ENCODE measurements around the gene PARP16. TPM values are rescaled to one million over a fixed set of nuclear protein-coding genes. Genes with fewer than 3 reads are reported as not detected.
A peak's percentile ranks its signal among the peaks of the same experiment; 100 is the strongest.

PARP16 gene
- total RNA-seq, 1 donor from 2014 or later: 12.8 TPM

DNA sequence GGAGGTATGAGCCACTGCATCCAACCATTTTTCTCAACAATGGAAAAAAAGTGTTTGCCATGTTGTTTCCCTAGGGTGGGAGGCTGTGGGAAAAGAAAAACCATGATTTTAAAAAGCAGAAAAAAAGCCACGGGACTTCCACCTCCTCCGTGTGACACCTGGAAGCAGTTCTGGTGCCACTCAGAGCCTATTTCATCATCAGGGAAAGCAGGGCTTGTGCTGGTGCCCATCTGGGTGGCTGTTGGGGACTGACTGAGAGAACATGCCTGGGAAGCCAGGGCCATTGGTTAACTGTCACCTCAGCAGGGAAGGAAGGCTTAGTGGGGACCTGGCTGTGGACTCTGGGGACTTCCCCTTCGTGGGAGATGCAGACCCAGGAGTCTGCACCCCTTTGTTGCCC, 25.1 kb upstream of the PARP16 start:
- Histone ChIP-seq H3K27ac (no peak overlapping the region), H3K4me3 (no peak overlapping the region), H3K27me3 (no peaks in the 10 kb centered on the region), H3K4me1 (peaks cover 10% of the 10 kb centered on the region), H3K9me3 (no peaks in the 10 kb centered on the region), H3K36me3 (no peaks in the 10 kb centered on the region)
- TF ChIP-seq, protein P1, sequence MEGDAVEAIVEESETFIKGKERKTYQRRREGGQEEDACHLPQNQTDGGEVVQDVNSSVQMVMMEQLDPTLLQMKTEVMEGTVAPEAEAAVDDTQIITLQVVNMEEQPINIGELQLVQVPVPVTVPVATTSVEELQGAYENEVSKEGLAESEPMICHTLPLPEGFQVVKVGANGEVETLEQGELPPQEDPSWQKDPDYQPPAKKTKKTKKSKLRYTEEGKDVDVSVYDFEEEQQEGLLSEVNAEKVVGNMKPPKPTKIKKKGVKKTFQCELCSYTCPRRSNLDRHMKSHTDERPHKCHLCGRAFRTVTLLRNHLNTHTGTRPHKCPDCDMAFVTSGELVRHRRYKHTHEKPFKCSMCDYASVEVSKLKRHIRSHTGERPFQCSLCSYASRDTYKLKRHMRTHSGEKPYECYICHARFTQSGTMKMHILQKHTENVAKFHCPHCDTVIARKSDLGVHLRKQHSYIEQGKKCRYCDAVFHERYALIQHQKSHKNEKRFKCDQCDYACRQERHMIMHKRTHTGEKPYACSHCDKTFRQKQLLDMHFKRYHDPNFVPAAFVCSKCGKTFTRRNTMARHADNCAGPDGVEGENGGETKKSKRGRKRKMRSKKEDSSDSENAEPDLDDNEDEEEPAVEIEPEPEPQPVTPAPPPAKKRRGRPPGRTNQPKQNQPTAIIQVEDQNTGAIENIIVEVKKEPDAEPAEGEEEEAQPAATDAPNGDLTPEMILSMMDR (IDR thresholded peaks at IDR 0.05): no peak
- no peak for TF ChIP-seq POLR2AphosphoS5 (IDR thresholded peaks at IDR 0.05; ENCODE audit: insufficient read depth in 1 of 2, low read depth in 1 of 2)
- no peak for TF ChIP-seq POLR2A (IDR thresholded peaks at IDR 0.05)
- no peak for DNase-seq (ENCODE audit: extremely low spot score in 2 of 2)
- intact Hi-C loops (cut with DNase I): no loop called here

DNA sequence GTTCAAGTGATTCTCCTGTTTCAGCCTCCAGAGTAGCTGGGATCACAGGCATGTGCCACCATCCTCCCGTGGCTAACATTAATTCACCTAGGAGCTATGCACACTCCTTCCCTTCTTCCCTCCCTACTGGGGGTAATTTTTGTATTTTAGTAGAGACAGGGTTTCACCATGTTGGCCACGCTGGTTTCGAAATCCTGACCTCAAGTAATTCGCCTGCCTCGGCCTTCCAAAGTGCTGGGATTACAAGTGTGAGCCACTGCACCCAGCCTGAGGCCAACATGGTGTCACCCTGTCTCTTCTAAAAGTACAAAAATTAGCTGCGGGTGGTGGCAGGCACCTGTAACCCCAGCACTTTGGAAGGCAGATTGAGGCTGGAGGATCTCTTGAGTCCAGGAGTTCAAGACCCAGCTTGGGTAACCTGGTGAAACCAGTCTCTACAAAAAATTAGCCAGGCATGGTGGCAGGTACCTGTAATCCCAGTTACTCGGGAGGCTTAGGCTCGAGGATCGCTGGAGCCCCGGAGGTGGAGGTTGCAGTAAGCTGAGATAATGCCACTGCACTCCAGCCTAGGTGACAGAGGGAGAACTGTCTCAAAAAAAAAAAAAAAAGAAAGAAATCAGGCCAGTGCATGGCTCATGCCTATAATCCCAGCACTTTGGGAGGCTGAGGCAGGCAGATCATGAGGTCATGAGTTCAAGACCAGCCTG, 23.9 kb upstream of the PARP16 start:
- Histone ChIP-seq H3K4me1 (peaks cover 10% of the 10 kb centered on the region), H3K27ac (peak overlapping the region; percentile 49), H3K4me3 (no peak overlapping the region), H3K27me3 (no peaks in the 10 kb centered on the region), H3K36me3 (no peaks in the 10 kb centered on the region), H3K9me3 (no peaks in the 10 kb centered on the region)
- TF ChIP-seq, protein P1 (IDR thresholded peaks at IDR 0.05): no peak
- TF ChIP-seq POLR2A (IDR thresholded peaks at IDR 0.05): no peak
- no peak for TF ChIP-seq POLR2AphosphoS5 (IDR thresholded peaks at IDR 0.05; ENCODE audit: insufficient read depth in 1 of 2, low read depth in 1 of 2)
- intact Hi-C loops (cut with DNase I): no loop called here
- no peak for DNase-seq (ENCODE audit: extremely low spot score in 2 of 2)

GRCh38 chr15:65309882-65310418, 23.3 kb upstream of the PARP16 start:
- H3K9me3 ChIP-seq: no peaks in the 10 kb centered on the region
- no peak overlapping the region for H3K4me3 ChIP-seq
- TF ChIP-seq POLR2AphosphoS5 (IDR thresholded peaks at IDR 0.05; ENCODE audit: insufficient read depth in 1 of 2, low read depth in 1 of 2) (no peak), POLR2A (IDR thresholded peaks at IDR 0.05) (no peak)
- TF ChIP-seq, protein P1 (IDR thresholded peaks at IDR 0.05): no peak
- H3K27me3 ChIP-seq: no peaks in the 10 kb centered on the region
- no peak for DNase-seq (ENCODE audit: extremely low spot score in 2 of 2)
- intact Hi-C loops (cut with DNase I): no loop called here
- peak overlapping the region; percentile 49 for H3K27ac ChIP-seq
- peaks cover 15% of the 10 kb centered on the region for H3K4me1 ChIP-seq
- no peaks in the 10 kb centered on the region for H3K36me3 ChIP-seq

DNA sequence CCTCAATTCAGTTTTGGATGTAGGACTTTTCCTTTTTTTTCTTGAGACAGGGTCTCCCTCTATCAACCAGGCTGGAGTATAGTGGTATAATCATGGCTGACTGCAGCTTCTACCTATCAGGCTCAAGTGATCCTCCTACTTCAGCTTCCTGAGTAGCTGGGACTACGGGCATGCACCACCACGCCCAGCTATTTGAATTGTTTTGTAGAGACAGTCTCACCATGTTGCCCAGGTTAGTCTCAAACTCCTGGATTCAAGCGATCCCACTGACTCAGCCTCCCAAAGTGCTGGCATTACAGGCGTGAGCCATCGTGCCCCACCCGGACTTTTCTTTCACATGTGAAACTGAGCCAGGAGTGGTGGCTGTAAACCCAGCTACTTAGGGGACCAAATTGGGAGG, 21.3 kb upstream of the PARP16 start:
- no peaks in the 10 kb centered on the region for H3K27me3 ChIP-seq
- H3K4me3 ChIP-seq: no peak overlapping the region
- H3K27ac ChIP-seq: no peak overlapping the region
- TF ChIP-seq, protein P1 (IDR thresholded peaks at IDR 0.05): no peak
- TF ChIP-seq POLR2A (IDR thresholded peaks at IDR 0.05): no peak
- no peak for TF ChIP-seq POLR2AphosphoS5 (IDR thresholded peaks at IDR 0.05; ENCODE audit: insufficient read depth in 1 of 2, low read depth in 1 of 2)
- intact Hi-C loops (cut with DNase I): no loop called here
- no peaks in the 10 kb centered on the region for H3K9me3 ChIP-seq
- peaks cover 21% of the 10 kb centered on the region for H3K4me1 ChIP-seq
- no peaks in the 10 kb centered on the region for H3K36me3 ChIP-seq
- DNase-seq (ENCODE audit: extremely low spot score in 2 of 2): no peak

DNA sequence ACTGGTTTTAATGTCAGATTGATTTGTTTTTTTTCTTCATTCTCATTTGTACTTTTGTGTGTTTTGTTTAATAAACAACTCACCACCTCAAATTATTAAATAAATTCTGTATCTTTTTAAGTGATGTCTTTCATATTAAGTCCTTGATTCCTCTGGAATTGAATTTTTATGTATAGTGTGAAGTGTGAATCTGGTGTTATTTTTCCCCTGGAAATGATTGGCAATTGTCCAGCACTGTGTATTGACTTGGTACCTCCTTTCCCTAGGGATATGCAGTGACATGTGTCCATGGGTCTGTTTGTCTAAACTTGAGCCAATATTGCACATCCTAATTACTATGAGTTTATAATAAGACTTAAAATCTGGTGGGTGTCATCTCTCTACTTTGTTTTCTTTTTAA, 19.9 kb upstream of the PARP16 start:
- intact Hi-C loops (cut with DNase I): no loop called here
- H3K36me3 ChIP-seq: no peaks in the 10 kb centered on the region
- H3K9me3 ChIP-seq: no peaks in the 10 kb centered on the region
- H3K4me3 ChIP-seq: no peak overlapping the region
- H3K27ac ChIP-seq: no peak overlapping the region
- no peak for DNase-seq (ENCODE audit: extremely low spot score in 2 of 2)
- peaks cover 13% of the 10 kb centered on the region for H3K4me1 ChIP-seq
- TF ChIP-seq POLR2AphosphoS5 (IDR thresholded peaks at IDR 0.05; ENCODE audit: insufficient read depth in 1 of 2, low read depth in 1 of 2): no peak
- TF ChIP-seq POLR2A (IDR thresholded peaks at IDR 0.05): no peak
- TF ChIP-seq, protein P1 (IDR thresholded peaks at IDR 0.05): no peak
- H3K27me3 ChIP-seq: no peaks in the 10 kb centered on the region

Measured in vagina (tissue), 2 donors.